SK-N-SH (cell line): Measurements from ENCODE around the gene DUOX2.

Experiments
- JUND ChIP-seq: IDR thresholded peaks from 2 replicates; pipeline ENCODE4 v1.4.0; 2012
- NFIC ChIP-seq: IDR thresholded peaks from 2 replicates; pipeline ENCODE4 v1.4.0; 2012; ENCODE audit warnings: borderline replicate concordance
- RCOR1 ChIP-seq: fragments of 150-350 bp; IDR thresholded peaks from 2 replicates; pipeline ENCODE4 v1.6.1; 2017; ENCODE audit warnings: antibody characterized with exemption, low read length
- TAF1 ChIP-seq: IDR thresholded peaks from 2 replicates; pipeline ENCODE4 v1.6.1; 2012; ENCODE audit warnings: low read depth, mild to moderate bottlenecking, low read length, moderate library complexity, borderline replicate concordance
- TF ChIP-seq, protein P1 (sequence below): IDR thresholded peaks from 2 replicates; pipeline ENCODE4 v1.6.1; 2012; ENCODE audit warnings: mild to moderate bottlenecking, low read depth, low read length, moderate library complexity
- TF ChIP-seq, protein P2 (sequence below): IDR thresholded peaks from 2 replicates; pipeline ENCODE4 v1.4.0; 2012; ENCODE audit warnings: low read depth, borderline replicate concordance
- TF ChIP-seq, protein P3 (sequence below): fragments of 200-600 bp; sonication (generic); IDR thresholded peaks from 2 replicates; pipeline ENCODE4 v1.6.1; 2017; ENCODE audit warnings: antibody characterized with exemption, mild to moderate bottlenecking, moderate library complexity
- TF ChIP-seq, protein P4 (sequence below): IDR thresholded peaks from 2 replicates; pipeline ENCODE4; 2012
- TF ChIP-seq, protein P5 (sequence below): IDR thresholded peaks from 2 replicates; pipeline ENCODE4 v1.4.0; 2012; ENCODE audit warnings: low read depth

DNA sequence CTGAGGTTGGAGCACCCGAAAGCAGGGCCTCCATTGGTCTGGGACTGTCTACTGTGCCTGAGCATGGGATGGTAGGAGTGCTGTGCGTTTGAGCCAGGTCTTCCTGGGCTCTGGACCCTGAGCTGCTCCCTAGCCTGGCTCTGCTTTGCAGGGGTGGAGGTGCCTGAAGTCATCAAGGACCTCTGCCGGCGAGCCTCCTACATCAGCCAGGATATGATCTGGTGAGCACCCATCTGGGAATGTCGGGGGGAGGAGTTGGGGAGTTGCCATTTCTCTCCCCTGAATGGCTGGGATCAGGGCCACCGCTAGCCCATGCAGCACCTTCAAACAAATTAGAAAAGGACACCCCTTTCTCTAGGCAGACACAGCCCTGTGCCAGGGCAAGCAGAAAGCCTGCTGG is 36.5 kb upstream of the DUOX2 start:
- TF ChIP-seq TAF1 (no peak), JUND (no peak), NFIC (no peak), RCOR1 (no peak)
- TF ChIP-seq, protein P1, sequence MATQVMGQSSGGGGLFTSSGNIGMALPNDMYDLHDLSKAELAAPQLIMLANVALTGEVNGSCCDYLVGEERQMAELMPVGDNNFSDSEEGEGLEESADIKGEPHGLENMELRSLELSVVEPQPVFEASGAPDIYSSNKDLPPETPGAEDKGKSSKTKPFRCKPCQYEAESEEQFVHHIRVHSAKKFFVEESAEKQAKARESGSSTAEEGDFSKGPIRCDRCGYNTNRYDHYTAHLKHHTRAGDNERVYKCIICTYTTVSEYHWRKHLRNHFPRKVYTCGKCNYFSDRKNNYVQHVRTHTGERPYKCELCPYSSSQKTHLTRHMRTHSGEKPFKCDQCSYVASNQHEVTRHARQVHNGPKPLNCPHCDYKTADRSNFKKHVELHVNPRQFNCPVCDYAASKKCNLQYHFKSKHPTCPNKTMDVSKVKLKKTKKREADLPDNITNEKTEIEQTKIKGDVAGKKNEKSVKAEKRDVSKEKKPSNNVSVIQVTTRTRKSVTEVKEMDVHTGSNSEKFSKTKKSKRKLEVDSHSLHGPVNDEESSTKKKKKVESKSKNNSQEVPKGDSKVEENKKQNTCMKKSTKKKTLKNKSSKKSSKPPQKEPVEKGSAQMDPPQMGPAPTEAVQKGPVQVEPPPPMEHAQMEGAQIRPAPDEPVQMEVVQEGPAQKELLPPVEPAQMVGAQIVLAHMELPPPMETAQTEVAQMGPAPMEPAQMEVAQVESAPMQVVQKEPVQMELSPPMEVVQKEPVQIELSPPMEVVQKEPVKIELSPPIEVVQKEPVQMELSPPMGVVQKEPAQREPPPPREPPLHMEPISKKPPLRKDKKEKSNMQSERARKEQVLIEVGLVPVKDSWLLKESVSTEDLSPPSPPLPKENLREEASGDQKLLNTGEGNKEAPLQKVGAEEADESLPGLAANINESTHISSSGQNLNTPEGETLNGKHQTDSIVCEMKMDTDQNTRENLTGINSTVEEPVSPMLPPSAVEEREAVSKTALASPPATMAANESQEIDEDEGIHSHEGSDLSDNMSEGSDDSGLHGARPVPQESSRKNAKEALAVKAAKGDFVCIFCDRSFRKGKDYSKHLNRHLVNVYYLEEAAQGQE: no peak
- TF ChIP-seq, protein P2, sequence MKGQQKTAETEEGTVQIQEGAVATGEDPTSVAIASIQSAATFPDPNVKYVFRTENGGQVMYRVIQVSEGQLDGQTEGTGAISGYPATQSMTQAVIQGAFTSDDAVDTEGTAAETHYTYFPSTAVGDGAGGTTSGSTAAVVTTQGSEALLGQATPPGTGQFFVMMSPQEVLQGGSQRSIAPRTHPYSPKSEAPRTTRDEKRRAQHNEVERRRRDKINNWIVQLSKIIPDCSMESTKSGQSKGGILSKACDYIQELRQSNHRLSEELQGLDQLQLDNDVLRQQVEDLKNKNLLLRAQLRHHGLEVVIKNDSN: no peak
- TF ChIP-seq, protein P3, sequence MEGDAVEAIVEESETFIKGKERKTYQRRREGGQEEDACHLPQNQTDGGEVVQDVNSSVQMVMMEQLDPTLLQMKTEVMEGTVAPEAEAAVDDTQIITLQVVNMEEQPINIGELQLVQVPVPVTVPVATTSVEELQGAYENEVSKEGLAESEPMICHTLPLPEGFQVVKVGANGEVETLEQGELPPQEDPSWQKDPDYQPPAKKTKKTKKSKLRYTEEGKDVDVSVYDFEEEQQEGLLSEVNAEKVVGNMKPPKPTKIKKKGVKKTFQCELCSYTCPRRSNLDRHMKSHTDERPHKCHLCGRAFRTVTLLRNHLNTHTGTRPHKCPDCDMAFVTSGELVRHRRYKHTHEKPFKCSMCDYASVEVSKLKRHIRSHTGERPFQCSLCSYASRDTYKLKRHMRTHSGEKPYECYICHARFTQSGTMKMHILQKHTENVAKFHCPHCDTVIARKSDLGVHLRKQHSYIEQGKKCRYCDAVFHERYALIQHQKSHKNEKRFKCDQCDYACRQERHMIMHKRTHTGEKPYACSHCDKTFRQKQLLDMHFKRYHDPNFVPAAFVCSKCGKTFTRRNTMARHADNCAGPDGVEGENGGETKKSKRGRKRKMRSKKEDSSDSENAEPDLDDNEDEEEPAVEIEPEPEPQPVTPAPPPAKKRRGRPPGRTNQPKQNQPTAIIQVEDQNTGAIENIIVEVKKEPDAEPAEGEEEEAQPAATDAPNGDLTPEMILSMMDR: no peak
- TF ChIP-seq, protein P4, sequence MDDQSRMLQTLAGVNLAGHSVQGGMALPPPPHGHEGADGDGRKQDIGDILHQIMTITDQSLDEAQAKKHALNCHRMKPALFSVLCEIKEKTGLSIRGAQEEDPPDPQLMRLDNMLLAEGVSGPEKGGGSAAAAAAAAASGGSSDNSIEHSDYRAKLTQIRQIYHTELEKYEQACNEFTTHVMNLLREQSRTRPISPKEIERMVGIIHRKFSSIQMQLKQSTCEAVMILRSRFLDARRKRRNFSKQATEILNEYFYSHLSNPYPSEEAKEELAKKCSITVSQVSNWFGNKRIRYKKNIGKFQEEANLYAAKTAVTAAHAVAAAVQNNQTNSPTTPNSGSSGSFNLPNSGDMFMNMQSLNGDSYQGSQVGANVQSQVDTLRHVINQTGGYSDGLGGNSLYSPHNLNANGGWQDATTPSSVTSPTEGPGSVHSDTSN: no peak
- TF ChIP-seq, protein P5, sequence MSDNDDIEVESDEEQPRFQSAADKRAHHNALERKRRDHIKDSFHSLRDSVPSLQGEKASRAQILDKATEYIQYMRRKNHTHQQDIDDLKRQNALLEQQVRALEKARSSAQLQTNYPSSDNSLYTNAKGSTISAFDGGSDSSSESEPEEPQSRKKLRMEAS: no peak
